A673 (cell line): ENCODE measurements around the gene NTRK1.

Experiments
- EZH2 ChIP-seq: fragments of 200-600 bp; sonication (generic); IDR thresholded peaks from 2 replicates; pipeline ENCODE4 v1.6.1; 2017; ENCODE audit warnings: borderline replicate concordance, low read depth, mild to moderate bottlenecking, mixed read lengths, antibody characterized with exemption, low read length; ENCODE audit not compliant: poor library complexity, severe bottlenecking
- TF ChIP-seq, protein P1 (sequence below): fragments of 300-800, 200-600 bp; sonication (generic); conservative IDR thresholded peaks from 2 replicates; pipeline ENCODE4 v1.5.1; 2017; ENCODE audit warnings: low read depth, mild to moderate bottlenecking, antibody characterized with exemption, low read length, moderate library complexity, mixed read lengths

DNA sequence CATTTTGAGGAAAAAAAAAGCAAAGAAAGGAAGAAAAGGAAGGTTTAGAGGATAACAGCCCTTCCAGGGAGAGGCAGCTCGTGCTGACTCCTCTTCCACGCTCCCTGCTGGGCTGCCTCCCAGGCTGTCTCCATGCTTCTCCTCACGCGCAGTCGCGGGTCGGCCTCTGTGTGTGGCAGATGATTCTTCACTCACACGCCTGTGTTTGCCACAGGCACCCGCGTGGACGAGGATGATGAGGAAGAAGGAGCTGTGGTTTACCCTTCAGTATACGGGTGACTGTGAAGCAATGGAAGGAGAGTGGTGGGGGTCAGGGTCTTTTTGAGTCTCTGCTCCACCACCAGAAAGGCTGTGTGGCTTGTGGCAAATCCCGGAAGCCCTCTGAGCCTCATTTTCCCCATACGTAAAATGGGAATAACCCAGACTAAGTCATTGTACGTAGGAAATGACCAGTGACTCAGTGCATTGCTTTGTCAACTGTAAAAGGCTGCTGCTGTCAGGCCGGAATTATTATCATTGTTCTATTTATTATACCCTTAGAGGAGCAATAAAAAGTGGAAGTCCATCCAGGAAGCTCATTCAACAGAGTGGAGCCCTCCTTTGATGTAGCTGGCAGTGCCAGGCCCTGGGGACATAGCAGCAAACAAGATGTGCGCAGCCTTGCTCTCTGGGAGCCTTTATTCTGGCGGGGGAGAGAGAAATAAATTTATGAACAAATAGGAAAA, 32.1 kb upstream of the NTRK1 start:
- TF ChIP-seq, protein P1, sequence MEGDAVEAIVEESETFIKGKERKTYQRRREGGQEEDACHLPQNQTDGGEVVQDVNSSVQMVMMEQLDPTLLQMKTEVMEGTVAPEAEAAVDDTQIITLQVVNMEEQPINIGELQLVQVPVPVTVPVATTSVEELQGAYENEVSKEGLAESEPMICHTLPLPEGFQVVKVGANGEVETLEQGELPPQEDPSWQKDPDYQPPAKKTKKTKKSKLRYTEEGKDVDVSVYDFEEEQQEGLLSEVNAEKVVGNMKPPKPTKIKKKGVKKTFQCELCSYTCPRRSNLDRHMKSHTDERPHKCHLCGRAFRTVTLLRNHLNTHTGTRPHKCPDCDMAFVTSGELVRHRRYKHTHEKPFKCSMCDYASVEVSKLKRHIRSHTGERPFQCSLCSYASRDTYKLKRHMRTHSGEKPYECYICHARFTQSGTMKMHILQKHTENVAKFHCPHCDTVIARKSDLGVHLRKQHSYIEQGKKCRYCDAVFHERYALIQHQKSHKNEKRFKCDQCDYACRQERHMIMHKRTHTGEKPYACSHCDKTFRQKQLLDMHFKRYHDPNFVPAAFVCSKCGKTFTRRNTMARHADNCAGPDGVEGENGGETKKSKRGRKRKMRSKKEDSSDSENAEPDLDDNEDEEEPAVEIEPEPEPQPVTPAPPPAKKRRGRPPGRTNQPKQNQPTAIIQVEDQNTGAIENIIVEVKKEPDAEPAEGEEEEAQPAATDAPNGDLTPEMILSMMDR = no peak
- TF ChIP-seq EZH2 = no peak
